Measurements from ENCODE around the gene GNG4. TPM values are rescaled to one million over a fixed set of nuclear protein-coding genes. Genes with fewer than 3 reads are reported as not detected.
"Not testable (repeated sequence)": the region's sequence is repeated elsewhere in the genome, so short reads cannot be mapped to it uniquely, and the experiment has no call there.

GNG4 gene
- total RNA-seq, 1 donor = 7.3 TPM

DNA sequence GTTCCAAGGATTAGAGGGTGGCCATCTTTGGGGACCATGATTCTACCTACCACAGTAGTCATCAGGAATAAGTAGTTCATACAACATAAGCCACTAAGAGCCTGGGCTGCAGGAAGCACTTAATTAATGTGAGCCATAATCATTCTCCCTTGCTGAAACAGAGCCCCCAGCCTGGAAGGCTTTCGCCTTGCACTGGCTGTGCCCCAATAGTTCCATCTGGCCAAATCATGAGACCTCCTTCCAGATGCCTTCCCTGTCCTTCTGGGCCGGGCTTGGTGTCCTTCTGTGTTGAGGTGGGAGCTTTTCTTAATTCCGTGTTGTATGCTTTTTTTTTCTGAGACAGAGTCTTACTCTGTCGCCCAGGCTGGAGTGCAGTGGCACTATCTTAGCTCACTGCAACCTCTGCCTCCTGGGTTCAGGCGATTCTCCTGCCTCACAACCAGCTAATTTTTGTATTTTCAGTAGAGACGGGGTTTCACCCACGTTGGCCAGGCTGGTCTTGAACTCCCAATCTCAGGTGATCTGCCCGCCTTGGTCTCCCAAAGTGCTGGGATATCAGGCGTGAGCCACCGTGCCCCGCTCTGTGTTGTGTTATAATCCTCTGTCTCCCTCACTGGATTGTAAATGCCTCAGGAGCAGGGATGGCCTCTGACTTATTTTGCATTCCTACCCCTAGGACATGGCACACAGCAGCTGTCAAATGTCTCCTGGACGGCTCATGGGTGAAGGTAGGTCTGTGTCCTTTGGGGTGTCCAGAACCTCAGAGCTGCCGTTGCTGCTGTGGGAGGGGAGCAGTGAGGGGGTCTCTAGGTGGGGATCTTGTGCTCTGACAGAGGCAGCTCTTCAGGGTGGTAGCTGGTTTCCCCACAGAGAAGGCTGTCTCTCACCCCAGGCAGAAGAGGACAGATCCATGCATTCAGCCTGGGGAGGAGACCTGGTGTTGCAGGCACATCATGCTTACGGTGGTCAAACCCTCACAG lies 10.1 kb downstream of the GNG4 start:
- TF ChIP-seq CTCF (IDR thresholded peaks at IDR 0.05; ENCODE audit: insufficient read depth, low read depth, low read length) = no peak
- DNase-seq (ENCODE audit: low read depth) = no peak
- no peak overlapping the region for H3K4me3 ChIP-seq (ENCODE audit: low read depth, low read length)

DNA sequence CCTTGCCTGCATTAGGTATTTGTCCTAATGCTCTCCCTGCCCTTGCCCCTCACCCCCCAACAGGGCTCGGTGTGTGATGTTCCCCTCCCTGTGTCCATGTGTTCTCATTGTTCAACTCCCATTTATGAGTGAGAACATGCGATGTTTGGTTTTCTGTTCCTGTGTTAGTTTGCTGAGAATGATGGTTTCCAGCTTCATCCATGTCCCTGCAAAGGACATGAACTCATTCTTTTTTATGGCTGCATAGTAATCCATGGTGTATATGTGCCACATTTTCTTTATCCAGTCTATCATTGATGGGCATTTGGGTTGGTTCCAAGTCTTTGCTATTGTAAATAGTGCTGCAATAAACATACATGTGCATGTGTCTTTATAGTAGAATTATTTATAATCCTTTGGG lies 11.0 kb downstream of the GNG4 start:
- DNase-seq (ENCODE audit: low read depth); H3K4me3 ChIP-seq (ENCODE audit: low read depth, low read length): not testable (repeated sequence)

DNA sequence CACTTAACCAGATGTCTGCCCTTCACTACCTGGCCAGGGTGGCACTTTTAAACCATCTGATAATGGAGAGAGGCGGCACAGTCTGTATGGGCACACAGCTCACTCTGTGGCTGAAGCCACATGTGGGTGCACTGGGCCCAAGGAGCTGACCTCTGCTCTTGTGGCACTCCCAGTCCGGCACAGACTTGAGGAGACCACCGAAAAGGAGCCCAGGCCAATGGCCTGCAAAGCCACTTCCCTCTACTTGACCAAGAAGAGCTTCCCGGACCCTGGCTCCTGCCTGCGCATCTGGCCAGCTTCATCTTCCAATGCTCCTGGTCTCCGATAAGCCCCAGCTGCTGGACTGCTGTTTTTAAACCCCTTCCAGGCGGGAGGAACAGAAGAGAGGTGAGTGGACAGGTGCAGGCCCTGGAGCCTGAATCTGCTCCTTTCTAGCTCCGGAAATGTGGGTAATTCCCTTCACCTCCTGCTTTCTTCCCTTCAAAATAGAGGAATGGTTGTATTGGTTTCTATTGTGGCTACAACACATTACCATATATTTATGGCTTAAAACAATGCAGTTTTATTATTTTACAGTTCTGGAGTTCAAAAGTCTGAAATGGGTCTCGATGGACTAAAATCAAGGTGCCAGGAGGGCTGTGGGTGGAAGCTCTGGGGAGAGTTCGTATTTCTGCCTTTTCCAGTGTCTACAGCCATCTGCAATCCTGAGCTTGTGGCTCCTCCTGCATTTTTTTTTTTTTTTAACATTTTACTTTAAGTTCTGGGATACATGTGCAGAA lies 11.6 kb downstream of the GNG4 start:
- no peak for TF ChIP-seq CTCF (IDR thresholded peaks at IDR 0.05; ENCODE audit: insufficient read depth, low read depth, low read length)
- no peak overlapping the region for H3K4me3 ChIP-seq (ENCODE audit: low read depth, low read length)
- no peak for DNase-seq (ENCODE audit: low read depth)

DNA sequence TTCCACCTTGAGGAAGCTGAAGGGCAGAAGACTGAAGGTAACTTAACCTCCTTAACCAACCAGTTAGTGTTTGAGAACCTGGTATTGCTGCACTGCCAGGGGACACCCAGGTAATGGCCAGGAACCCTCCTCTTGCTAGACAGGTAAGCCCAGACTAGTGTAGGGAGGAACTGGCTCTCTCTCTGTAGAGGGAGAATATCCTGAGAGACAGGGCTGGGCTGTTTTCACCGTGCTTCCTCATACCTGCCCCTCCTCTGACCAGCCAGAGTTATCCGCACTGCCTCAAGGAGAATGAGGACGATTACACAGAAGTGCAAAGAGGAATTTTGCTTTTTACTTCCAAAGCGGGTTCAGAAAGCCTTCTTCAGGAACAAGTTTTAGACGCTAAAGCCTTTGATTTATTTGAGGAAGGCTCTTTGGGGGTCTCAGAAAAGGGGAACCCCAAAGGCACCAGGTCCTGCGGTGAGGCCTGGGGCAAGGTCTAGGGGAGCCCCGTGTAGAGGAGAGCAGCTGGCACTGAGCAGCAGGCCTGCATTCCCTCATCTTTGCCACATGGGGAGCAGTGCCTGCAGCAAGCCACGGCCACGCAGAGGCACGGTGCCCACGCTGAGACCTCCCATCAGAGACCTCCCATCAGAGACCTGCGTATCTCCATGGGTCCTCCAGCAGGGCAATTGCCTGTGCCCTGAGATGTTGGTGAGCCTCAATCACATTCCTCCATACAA lies 13.5 kb downstream of the GNG4 start:
- H3K4me3 ChIP-seq (ENCODE audit: low read depth, low read length) = no peak overlapping the region
- no peak for DNase-seq (ENCODE audit: low read depth)
- peak; percentile 18 for TF ChIP-seq CTCF (IDR thresholded peaks at IDR 0.05; ENCODE audit: insufficient read depth, low read depth, low read length)

- H3K4me3 ChIP-seq (ENCODE audit: low read depth, low read length) = no peak overlapping the region
- DNase-seq (ENCODE audit: low read depth) = peak; percentile 43
- TF ChIP-seq CTCF (IDR thresholded peaks at IDR 0.05; ENCODE audit: insufficient read depth, low read depth, low read length) = no peak
Observed at GRCh38 chr1:235632506-235633401, 16.8 kb downstream of the GNG4 start.

GRCh38 chr1:235631816-235632215 lies 17.8 kb downstream of the GNG4 start:
- TF ChIP-seq CTCF (IDR thresholded peaks at IDR 0.05; ENCODE audit: insufficient read depth, low read depth, low read length) = no peak
- no peak overlapping the region for H3K4me3 ChIP-seq (ENCODE audit: low read depth, low read length)
- DNase-seq (ENCODE audit: low read depth) = no peak
